CD4-positive, alpha-beta T cell treated with Interleukin-10 for 1 hour (primary cell): ENCODE results near the gene SLC22A15.
"Not testable (repeated sequence)": the region's sequence is repeated elsewhere in the genome, so short reads cannot be mapped to it uniquely, and the experiment has no call there.

Source experiments
- DNase-seq: peaks from one replicate; pipeline ENCODE4 v3.0.0-alpha.2; 2020

Gene SLC22A15

DNA sequence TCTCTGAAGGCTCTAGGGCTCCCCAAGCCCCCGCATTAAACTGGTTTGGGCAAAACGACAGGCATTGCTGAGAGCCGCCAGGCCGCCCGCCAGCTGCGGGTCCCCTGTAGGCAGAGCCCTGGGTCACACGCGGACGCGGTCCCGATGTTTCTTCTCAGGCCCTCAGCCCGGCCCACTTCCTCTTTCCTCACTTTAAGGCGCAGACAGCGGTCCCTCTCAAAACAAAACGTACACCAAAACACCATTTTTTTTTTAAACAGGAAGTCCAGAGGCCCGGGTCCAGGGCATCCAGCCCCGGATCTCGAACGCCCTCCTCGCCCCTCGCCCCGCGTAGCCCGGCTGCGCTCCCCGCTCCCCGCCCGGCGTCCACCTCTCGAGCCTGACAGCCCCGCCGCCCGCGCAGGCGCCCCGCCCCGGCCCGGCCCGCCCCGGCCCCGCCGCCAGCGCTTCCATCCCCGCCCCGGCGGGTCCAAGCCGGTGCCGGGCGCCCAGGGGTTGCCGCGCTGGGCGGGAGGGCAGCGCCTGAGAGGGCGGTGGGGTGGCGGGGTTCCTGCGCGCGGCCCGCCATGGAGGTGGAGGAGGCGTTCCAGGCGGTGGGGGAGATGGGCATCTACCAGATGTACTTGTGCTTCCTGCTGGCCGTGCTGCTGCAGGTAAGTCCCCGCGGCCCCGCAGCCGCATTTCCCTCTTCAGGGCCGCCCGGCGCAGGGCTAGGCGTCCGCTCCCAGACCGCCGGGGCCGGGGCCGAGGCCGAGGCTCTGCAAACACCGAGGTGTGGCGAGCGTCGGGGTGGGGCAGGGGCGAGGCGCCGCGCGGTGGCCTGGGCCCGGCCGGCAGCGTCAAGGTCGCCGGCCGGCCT is at the start of gene SLC22A15:
SLC22A15 (plus strand) TSS at position 452 of the 859 bp plus-strand sequence; CDS start at position 567, 115 bp downstream.
- peak; percentile 28 for DNase-seq

- DNase-seq, result no peak
Observed at GRCh38 chr1:115927971-115928370, 48.3 kb upstream of the SLC22A15 start.

GRCh38 chr1:115929881-115930280 is 46.4 kb upstream of the SLC22A15 start:
- no peak for DNase-seq

DNA sequence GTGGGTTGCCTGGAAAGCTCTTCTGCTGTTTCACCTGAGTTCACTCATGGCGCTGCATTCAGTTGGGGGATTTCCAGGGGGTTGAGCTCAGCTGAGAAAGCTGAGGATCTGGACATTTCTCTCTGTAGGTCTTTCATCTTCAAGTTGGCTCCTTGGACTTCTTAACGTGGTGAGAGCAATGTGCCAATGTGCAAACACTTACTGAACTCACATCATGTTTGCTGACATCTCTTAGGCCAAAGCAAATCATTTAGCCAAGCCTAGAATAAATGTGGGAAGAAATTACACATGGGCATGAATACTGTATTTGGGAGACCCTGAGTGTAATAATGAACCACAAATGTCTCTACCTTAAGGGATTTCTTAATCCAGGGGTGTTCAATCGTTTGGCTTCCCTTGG is 42.7 kb upstream of the SLC22A15 start:
- no peak for DNase-seq

- no peak for DNase-seq
Observed at GRCh38 chr1:115939455-115939854, 36.9 kb upstream of the SLC22A15 start.

DNA sequence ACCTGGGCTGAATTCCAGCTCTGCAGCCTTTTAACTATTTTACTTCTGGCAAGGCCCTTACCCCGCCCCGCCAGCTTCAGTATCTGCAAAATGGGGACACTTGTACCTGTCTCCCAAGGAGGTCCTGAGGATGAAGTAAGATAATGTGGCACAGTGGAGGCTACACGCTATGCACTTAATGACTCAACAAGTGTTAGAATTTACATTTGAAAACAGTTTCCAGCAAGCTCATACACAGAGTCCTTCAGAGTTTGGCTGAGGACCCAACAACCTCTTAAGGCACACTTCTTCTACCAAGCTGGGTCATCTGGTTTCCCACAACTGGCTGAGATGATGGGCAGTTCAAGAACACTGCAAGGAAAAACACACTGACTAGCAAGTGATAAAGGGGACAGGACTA is 30.2 kb upstream of the SLC22A15 start:
- no peak for DNase-seq

- DNase-seq, result no peak
Observed at GRCh38 chr1:115949156-115949555, 27.2 kb upstream of the SLC22A15 start.

GRCh38 chr1:115951560-115951959 is 24.8 kb upstream of the SLC22A15 start:
- DNase-seq, result no peak

GRCh38 chr1:115952547-115952946 is 23.8 kb upstream of the SLC22A15 start:
- DNase-seq, result no peak

DNA sequence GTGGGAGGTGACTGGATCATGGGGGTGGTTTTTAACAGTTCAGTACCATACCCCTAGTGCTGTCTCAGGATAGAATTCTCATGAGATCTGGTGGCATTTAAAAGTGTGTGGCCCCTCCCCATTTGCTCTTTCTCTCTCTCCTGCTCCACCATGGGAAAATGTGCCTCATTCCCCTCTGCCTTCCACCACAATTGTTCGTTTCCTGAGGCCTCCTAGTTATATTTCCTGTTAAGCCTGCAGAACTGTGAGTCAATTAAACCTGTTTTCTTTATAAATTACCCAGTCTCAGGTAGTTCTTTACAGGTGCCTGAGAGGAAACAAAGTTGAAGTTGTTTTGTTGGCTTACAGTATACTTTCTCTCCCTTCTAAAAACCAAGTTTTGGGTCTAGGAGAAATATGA is 23.1 kb upstream of the SLC22A15 start:
- DNase-seq, result no peak

DNA sequence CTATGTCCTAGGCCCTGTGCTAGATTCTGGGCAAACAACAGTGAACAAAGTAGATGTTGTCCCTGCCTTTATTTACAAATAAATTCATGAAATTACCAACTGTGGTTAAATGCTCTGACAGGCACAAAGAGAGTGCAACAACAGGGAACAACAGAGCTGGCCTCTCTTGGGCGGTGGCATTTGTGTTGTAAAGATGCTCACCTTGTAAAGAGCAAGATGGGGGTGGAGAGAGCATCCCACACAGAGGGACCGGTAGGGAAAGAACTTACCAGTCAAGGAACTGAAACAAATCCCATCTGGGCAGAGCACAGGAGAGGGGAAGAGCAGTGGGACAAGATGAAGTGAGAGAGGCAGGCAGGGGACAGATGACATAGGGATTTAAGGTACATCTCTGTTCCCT is 21.6 kb upstream of the SLC22A15 start:
- DNase-seq, result no peak

DNA sequence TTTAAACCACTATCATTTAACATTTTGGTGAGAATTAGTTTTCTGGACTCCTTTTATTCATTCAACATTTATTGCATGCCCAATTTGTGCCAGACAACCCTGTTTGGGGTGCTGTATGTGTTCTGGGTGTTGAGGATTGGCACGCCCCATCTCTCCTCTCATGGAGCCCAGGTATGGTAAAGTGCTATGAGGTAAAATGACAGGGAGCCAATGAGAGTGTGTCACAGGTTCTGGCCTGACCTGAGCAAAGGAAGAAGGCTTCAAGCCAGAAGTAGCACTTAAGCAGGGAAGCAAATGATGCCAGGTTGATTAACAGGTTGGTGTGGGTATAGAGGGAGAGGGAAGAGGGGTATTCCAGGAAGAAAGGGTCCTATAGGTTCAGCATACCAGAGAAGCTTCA is 21.1 kb upstream of the SLC22A15 start:
- no peak for DNase-seq

- no peak for DNase-seq
Observed at GRCh38 chr1:115958866-115959265, 17.4 kb upstream of the SLC22A15 start.

DNA sequence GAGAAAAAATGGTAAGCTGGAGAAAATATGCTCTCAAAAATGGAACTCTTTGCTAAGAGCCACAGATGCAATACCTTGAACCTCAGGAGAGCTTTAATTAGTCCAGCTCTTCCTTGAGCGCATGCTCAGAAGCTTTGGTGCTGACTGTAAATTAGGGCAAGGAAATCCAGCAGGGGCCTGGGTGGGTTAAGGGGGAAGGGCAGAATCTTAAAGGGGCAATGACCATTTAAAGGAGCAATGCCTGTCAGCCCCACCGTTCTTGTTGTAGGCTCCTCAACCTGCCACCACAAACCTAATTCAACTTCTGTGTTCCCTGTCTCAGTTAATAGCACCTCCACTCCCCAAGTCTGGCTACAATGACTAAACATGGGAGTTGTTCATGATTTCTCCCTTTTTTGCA is 6.8 kb upstream of the SLC22A15 start:
- DNase-seq, result no peak

- DNase-seq, result not testable (repeated sequence)
Observed at GRCh38 chr1:115971778-115972177, 4.5 kb upstream of the SLC22A15 start.

DNA sequence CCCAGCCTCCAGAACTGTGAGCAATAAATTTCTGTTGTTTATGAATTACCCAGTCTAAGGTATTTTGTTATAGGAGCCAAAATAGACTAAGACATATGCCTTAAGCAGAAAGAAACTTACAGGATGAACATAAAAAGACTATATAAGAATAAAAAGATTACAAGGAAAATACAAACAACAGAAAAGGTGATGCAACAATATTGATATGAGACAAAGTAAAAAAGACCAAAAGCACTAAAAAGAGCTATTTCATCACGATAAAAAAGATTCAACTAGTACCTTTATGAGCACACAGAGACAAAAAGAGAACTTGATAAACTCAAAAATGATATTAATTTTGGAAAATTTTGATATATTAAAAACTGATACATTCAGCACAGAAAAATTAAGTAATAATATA is 3.2 kb upstream of the SLC22A15 start:
- no peak for DNase-seq

GRCh38 chr1:115975569-115976061 is 698 bp upstream of the SLC22A15 start:
- DNase-seq, result no peak

DNA sequence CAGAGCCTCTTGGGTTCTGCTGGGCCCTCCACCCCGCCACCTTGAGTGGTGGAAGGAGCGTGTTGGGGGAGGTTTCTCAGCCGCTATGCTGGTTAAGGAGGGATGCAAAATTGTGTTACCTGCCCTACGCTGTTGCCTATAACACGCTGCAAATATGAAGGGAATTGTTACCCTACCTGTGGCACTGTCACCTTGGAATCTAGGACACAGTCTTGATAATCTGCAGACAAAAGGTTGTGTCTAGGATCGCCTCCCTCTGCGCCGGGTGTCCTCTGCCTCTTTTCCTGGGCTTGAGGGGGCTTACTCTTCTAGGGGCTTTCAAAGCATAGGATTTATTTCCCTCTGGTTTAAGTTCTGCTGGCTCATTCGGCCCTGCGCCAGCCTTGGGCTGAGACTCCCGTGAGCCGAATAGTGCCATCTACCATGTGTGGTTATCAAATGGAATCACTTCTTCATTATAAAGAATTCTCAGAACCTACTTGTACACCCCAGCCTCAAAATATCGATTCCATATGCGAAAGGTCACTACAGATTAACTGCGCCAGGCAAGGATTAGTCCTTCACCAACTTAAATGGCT is 697 bp downstream of the SLC22A15 start:
- DNase-seq, result no peak

DNA sequence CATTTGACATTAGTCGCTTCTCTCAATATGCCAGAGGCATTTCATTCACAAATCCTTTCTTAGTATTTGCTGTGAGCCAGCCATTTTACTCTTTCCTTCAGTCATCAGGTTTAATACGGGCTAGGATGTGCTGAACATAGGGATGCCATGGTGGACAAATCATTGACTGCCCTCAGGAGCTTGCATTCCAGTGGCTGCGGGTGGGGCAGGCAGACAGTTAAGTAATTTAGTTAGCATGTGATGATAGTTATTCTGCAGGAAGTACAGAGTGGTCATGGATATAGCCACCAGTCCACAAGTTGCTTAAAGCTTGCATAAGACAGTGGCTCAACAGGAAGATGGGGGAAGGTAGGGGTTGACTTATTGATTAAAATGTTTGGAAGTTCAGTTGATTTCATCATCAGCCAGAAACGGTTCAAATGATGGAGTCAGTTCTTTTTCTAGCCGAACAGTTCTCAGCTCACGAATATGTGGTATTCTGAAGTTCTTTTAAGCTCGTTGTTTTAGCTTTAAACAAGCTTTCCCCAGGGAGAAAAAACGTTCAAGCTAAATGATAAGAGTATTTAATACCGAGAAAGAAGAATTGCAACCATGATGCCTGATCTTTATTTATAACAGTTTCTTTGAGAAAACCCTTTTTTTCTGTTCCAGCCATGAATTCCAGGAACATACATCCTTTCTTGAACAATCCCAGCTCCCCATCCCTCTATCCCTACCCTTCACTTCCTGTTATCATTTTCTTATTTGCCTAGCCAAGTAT is 1.4 kb downstream of the SLC22A15 start:
- DNase-seq, result no peak

- no peak for DNase-seq
Observed at GRCh38 chr1:115978292-115978941, 2.1 kb downstream of the SLC22A15 start.

GRCh38 chr1:115980156-115980555 is 3.8 kb downstream of the SLC22A15 start:
- no peak for DNase-seq

DNA sequence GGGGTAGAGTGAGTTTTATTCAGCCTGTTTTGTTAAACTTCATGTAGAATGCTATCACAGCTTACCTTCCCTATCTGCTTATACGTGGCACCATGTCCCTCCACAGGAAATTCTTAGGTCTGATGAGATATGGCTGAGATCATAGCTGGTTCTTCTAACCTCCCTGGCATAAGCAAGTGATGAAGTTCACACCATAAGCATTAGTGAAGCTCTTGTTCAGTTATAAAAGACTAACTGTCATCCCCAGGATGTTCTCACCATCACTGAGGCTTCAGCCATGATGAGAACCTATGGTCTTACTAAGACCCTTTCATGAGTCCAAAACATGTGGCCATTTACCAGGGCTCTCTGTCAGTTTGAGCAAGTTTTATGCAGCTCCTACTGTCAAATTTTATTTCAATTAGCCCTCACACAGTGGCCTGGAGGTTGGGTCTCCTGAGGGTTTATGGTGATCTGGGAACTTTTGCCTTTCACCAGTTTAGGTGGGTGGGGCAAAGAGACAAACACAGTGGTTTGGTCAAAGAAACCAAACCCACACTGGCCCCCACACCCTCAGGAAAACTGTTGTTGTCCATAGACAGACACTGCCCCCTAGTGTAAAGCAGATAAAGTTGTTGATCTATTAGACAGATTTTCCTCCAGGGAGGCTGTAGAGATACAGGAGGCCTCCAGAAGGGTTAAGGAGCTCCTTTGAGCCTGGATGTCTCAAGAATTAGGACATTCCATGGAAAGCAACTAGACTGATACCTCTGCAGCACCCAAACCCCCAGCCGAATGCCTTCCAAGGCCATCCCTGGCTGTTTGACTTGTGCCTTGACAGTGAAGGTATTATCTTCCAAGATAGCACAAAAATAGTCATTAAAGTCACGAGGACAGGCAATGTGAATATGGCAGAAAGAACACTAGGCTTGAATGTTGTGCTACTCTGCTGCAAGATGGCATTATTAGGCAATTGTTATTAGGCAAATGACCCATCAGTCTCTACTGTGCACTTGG is 5.0 kb downstream of the SLC22A15 start:
- DNase-seq, result peak; percentile 41
